Right renal cortex interstitium (tissue), 3 donors: ENCODE results near the gene GSG1. TPM values are rescaled to one million over a fixed set of nuclear protein-coding genes. Genes with fewer than 3 reads are reported as not detected.

Experiments used
- DNase-seq, 3 donors: peaks; one replicate each; pipeline ENCODE4 v3.0.0-alpha.2; 2013; ENCODE audit warnings: low read depth in 3 of 3, low spot score in 2 of 3
- polyA plus RNA-seq, 3 donors: library from polyadenylated mRNA; unstranded; fragments of 120-200 nt; gene quantifications; one replicate each; pipeline ENCODE4 v1.2.1, GENCODE V29; 2013; ENCODE audit not compliant: insufficient read length in 3 of 3

Gene GSG1
- polyA plus RNA-seq = under 1 TPM; 0.43 to 0.90 (median 0.61) TPM

- no peak for DNase-seq
Observed at GRCh38 chr12:13103391-13104033, at the start of gene GSG1. GSG1 (minus strand) TSS chr12:13103667; CDS start chr12:13103512, 155 bp downstream.

GRCh38 chr12:13153180-13153579, 49.7 kb upstream of the GSG1 start:
- DNase-seq = no peak

DNA sequence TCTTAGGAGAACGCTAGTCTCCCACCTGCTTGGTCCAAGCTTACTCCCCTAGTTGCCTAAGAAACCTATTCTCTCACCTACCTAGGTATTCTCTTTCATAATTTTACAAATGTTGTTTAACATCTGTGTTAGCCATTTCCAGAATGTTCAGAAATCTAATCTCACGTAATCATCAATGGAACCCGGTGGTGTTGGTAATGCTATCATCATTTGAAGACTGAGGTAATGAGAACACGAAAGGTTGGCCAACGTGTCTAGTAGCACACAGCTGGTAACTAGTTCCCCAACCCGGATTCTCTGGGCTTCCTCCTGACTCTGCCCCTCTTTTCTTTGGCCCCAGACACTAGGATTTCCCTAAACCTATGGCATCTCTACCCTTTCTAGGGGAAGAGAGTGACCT, 49.3 kb upstream of the GSG1 start:
- no peak for DNase-seq

DNA sequence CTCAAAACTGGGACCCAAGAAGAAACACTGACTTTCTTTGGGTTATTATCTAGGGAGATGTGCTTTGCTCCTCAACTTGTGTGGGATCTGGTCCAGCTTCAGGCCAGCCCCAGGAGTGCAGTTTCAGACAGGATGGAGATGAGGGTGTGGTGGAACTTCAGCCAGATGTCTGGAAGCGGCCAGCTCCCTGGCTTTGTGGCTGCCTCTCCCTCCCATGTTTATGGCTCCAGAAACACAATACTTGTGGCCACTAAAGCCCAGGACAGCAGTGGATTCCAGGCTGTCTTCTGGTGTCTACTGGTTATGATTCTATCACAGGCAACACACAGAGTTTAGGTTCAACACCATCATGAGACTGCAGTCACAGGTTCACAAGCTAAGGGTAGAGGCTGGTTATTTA, 48.8 kb upstream of the GSG1 start:
- DNase-seq = no peak

GRCh38 chr12:13149411-13149810, 45.9 kb upstream of the GSG1 start:
- DNase-seq = no peak

GRCh38 chr12:13148485-13148847, 45.0 kb upstream of the GSG1 start:
- no peak for DNase-seq

DNA sequence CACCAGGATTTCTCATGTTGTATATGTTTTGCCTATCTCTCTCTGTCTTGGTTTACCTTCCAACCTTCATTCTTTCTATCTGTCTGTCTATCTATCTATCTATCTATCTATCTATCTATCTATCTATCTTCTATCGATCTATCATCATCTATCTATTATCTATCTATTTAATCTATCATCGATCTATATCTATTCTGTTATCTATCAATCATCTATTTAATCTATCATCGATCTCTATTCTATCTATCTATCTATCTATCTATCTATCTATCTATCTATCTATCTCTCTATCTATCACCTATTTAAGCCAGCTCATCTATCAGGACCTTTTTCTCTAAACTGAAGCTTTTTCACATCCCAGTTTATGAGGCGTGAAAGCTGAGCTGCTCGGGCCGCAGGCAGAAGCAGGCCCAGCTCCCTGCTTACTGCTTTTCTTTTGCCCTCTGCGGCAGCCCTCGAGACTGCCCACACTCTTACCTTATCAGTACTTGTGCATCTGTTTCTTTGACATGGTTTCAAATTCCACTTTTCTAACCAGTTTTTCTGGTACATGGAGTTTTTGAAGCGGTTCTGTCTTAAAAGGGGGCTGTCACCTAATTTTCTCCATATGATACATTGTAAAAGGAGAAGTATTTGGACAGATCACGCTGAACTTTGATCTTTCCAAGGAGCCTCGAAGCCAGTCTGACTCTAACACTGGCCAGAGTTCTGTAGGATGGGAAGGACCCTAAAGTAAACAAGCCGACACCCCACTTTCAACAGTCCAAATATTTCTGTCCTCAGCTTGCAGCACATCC, 44.4 kb upstream of the GSG1 start:
- DNase-seq = no peak

DNA sequence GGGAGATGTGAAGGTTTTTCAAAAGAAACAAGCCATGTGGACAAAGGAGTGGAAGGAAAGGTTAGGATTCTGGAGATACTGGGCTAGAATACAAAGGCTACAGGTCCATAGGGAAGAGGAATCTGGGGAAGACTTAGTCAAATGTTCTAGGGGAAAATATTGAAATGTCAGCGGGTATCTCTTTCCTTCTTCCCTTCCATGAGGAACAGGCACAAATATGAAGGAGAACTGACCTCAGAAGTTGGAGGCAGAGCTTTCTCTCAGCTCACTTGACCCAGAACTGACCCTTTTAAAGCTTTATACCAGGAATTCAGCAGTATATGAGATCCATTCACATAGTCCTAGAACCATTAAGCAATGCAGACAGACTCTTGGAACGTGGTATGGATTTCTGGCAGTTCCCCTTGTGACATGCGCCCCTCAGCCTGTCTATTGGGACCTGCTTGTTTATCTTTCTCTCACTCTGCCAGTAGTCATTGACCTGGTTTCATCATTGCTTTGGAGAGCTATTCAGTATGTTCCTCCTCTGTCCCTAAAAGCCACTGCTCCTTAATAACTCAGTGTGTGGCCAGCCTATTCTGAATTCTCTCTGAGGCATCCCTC, 43.0 kb upstream of the GSG1 start:
- DNase-seq = no peak

GRCh38 chr12:13144266-13144828, 40.9 kb upstream of the GSG1 start:
- no peak for DNase-seq

- DNase-seq = no peak
Observed at GRCh38 chr12:13142747-13143146, 39.3 kb upstream of the GSG1 start.

DNA sequence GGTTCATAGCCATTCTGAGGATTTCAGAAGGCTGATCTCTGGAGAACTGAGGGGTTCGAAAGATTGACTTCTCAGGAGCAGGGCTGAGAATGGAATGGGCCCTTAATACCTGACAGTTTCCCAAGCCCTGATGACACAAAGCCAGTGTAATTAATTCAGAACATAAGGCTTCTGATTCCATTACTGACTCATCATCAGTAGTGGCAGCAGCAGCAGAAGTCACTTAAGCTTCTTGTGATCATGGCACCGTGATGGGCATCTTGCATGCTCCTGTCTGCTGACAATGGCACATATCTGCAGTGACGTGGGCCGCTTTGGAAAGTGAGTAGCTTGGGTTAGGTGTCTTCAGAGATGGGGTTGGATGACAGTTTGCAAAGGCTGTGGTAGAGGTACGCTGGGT, 38.2 kb upstream of the GSG1 start:
- DNase-seq = no peak

GRCh38 chr12:13135371-13136178, 32.1 kb upstream of the GSG1 start:
- DNase-seq = peak in 2 of 3 donors; percentile 44 to 64

DNA sequence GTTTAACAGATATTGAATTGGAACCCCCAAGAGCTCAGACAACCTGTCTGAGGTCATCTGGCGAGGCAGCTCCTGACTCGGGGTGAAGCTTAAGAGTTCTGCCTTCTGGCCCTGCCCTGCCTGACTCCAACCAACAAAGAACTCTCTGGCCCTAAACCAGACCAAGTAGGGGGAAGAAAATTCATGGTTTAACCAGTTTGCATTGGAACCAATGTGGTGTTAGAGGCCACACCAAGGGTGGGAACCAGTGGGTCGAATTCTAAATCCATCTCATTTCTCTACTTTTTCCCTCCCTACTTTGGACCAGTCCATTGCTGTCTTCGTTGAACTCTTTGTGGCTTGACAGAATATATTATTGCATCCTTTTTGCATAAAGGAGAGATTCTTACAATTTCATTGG, 30.4 kb upstream of the GSG1 start:
- DNase-seq = no peak

GRCh38 chr12:13130981-13131380, 27.5 kb upstream of the GSG1 start:
- DNase-seq = no peak

- no peak for DNase-seq
Observed at GRCh38 chr12:13128291-13128965, 25.0 kb upstream of the GSG1 start.

DNA sequence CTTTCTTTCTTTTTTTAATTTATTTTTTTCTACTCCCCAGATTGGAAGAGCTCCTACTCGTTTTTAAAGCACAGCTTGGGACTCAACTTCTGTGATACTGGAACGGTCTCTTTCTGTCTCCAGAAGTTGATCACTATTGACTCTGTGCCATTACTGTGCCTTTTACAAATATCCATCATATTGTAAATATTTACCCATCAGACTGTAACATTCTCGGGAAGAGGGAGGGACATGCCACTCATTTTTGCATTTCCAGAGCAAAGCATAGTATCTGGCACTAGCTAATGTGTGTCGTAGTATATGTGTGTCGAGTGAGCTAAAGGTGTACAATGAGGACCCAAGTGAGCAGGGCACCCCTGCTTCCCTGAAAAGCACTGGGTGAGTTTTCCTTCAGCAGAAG, 24.0 kb upstream of the GSG1 start:
- no peak for DNase-seq

- DNase-seq = no peak
Observed at GRCh38 chr12:13126494-13126893, 23.0 kb upstream of the GSG1 start.

DNA sequence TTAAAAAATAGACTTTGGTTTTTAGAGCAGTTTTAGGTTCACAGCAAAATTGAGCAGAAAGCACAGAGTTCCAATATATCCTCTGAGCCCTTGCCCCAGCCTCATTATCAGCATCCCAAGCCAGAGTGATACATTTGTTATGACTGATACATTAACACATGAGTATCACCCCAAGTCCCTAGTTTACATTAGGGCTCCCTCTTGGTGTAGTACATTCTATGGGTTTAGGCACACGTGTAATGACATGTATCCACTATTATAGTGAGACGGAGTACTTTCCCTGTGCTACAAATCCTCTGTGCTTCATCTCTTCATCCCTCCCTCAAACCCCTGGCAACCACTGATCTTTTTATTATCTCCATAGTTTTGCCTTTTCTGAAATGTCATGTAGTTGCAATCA, 22.5 kb upstream of the GSG1 start:
- no peak for DNase-seq

DNA sequence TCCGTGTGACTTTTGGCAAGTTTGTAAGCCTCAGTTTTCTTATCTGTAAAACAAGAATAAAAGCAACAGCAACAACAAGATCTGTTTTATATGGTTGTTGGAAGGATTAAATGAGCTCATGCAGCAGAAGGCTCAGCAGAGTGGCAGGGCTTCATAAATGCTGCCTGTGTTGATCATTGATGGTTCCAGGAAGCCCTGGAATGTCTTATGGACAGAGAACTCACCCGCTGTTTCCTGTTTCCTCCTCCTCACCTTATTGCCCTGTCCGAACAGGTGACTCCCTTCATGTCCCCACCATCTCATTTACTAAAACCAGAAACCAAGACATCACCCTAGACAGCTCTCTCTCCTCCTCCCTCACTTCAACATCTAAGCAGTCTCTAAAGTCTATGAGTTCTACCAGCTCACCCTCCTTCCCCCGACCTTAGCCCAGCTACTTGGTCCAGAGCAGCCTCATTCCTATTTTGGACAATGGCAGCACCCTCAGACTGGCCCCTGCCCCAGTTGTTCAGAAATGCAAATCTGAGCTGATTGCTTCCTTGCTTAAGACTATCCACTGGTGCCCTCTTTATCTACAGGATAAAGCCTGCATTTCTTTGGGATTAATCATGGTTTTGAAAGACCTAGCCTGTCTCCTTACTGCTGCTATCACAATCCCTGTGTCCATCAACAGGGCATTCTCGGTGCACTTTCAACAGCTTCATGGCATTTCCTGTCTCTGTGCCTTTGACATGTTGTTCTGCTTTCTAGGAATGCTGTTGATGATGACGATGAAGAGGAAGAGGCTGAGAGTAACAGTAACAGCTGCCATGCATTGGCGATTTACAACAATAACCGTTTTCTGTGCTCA, 21.4 kb upstream of the GSG1 start:
- DNase-seq = no peak
